PC-9 (cell line): ENCODE measurements around the gene ZBTB6. TPM values are rescaled to one million over a fixed set of nuclear protein-coding genes. Genes with fewer than 3 reads are reported as not detected.

Source experiments
- BruUV-seq: library from RNA; stranded (reverse); fragments of 400-500 nt; replicated peaks from 2 replicates; lab custom pipeline; 2021; lab: Mats Ljungman, UMichigan
- CTCF ChIA-PET: fragments of 300-600 bp; sonication (Branson Sonifier 250); formaldehyde crosslinking; loops from one replicate; lab custom pipeline; 2022; ENCODE audit warnings: antibody characterized with exemption; lab: Charles Lee
- POLR2A ChIA-PET: fragments of 300-600 bp; sonication (Branson Sonifier 250); formaldehyde crosslinking; loops from one replicate; lab custom pipeline; 2022; ENCODE audit warnings: antibody characterized with exemption; ENCODE audit not compliant: unreplicated experiment; lab: Charles Lee
- DNase-seq, 2 experiments: peaks; one replicate each; pipeline versions ENCODE4 v3.0.0 to v3.0.0-alpha.2; 2015 to 2022; ENCODE audit warnings: mixed read lengths in 1 of 2
- H2AFZ ChIP-seq: fragments of 200-600 bp; sonication (generic); 2 replicates; pipeline ENCODE4 v1.8.1; 2017; ENCODE audit warnings: antibody characterized with exemption
- H3F3A ChIP-seq: fragments of 200-600 bp; sonication (generic); 2 replicates; pipeline ENCODE4 v1.8.1; 2017; ENCODE audit warnings: antibody characterized with exemption, mild to moderate bottlenecking, low read depth; ENCODE audit not compliant: insufficient read depth
- H3K27ac ChIP-seq: fragments of 200-600 bp; sonication (generic); 2 replicates; pipeline ENCODE4 v1.6.1; 2016; ENCODE audit warnings: mixed run types
- H3K27me3 ChIP-seq: fragments of 200-600 bp; sonication (generic); 2 replicates; pipeline ENCODE4 v1.6.1; 2016; ENCODE audit warnings: low read depth, mixed run types; ENCODE audit not compliant: insufficient read depth
- H3K36me3 ChIP-seq: fragments of 200-600 bp; sonication (generic); 2 replicates; pipeline ENCODE4 v1.6.1; 2016; ENCODE audit warnings: low read depth, mixed run types
- H3K4me1 ChIP-seq: fragments of 200-600 bp; sonication (generic); replicated peaks from 2 replicates; pipeline ENCODE4 v1.6.1; 2016; ENCODE audit warnings: mixed run types; ENCODE audit not compliant: insufficient read depth
- H3K4me2 ChIP-seq: fragments of 200-600 bp; sonication (generic); 2 replicates; pipeline ENCODE4 v1.6.1; 2017; ENCODE audit warnings: mixed run types
- H3K4me3 ChIP-seq: fragments of 200-600 bp; sonication (generic); 2 replicates; pipeline ENCODE4 v1.6.1; 2016; ENCODE audit warnings: mixed run types
- H3K79me2 ChIP-seq: fragments of 200-600 bp; sonication (generic); 2 replicates; pipeline ENCODE4 v1.6.1; 2017; ENCODE audit warnings: low read depth, mixed run types
- H3K9me2 ChIP-seq: fragments of 200-600 bp; sonication (generic); 2 replicates; pipeline ENCODE4 v1.8.1; 2017; ENCODE audit warnings: mild to moderate bottlenecking; ENCODE audit not compliant: insufficient read depth
- H3K9me3 ChIP-seq: fragments of 200-600 bp; sonication (generic); 2 replicates; pipeline ENCODE4 v1.8.1; 2016; ENCODE audit warnings: low read depth; ENCODE audit not compliant: insufficient read depth
- H4K20me1 ChIP-seq: fragments of 200-600 bp; sonication (generic); 2 replicates; pipeline ENCODE4 v1.8.1; 2017; ENCODE audit not compliant: insufficient read depth
- EZH2 ChIP-seq: fragments of 200-600 bp; sonication (generic); IDR thresholded peaks from 2 replicates; pipeline ENCODE4 v1.8.0; 2017; ENCODE audit warnings: antibody characterized with exemption, low read depth
- intact Hi-C: fragments of 100-400 bp; cut with micrococcal nuclease; formaldehyde crosslinking; loops from one replicate; pipeline ENCODE4 v1.10.0; 2022; ENCODE audit not compliant: unreplicated experiment
- total RNA-seq: library from RNA; stranded (reverse); gene quantifications from 2 replicates; pipeline ENCODE4 v1.2.3, GENCODE V29; 2021
- TF ChIP-seq, protein P1 (sequence below): fragments of 200-600 bp; sonication (generic); conservative IDR thresholded peaks from 2 replicates; pipeline ENCODE4 v1.6.1; 2017; ENCODE audit warnings: mixed run types, antibody characterized with exemption, mild to moderate bottlenecking, moderate library complexity

Gene ZBTB6
- total RNA-seq, 1 experiment from 2014 or later: 8.7 TPM

DNA sequence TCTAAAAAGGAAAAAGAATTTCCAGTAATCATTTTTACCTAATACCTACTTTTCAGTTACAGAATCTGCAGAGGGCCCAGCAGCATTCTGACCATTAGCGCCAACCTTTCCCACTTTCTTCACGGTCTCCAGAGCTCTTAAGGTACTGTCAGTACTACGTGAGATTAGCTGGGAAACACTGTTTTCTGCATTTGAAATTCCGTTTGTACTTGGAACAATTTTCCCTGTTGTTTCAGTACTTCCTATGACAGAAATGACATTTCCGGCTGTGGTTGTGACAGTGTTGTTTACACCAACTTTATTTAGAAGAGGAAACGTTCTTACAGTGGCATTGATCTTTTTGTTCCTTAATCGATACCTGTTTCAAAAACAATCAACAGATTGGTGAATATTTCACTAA is 47.8 kb downstream of the ZBTB6 start:
- H3K79me2 ChIP-seq: no peaks in the 10 kb centered on the region
- no peaks in the 10 kb centered on the region for H3K9me3 ChIP-seq
- no peak overlapping the region for H3K4me3 ChIP-seq
- ChIA-PET POLR2A (no interaction called here), CTCF (no interaction called here)
- H3K4me2 ChIP-seq: no peak overlapping the region
- no peaks in the 10 kb centered on the region for H3K27me3 ChIP-seq
- TF ChIP-seq EZH2: no peak
- TF ChIP-seq, protein P1, sequence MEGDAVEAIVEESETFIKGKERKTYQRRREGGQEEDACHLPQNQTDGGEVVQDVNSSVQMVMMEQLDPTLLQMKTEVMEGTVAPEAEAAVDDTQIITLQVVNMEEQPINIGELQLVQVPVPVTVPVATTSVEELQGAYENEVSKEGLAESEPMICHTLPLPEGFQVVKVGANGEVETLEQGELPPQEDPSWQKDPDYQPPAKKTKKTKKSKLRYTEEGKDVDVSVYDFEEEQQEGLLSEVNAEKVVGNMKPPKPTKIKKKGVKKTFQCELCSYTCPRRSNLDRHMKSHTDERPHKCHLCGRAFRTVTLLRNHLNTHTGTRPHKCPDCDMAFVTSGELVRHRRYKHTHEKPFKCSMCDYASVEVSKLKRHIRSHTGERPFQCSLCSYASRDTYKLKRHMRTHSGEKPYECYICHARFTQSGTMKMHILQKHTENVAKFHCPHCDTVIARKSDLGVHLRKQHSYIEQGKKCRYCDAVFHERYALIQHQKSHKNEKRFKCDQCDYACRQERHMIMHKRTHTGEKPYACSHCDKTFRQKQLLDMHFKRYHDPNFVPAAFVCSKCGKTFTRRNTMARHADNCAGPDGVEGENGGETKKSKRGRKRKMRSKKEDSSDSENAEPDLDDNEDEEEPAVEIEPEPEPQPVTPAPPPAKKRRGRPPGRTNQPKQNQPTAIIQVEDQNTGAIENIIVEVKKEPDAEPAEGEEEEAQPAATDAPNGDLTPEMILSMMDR: no peak
- H4K20me1 ChIP-seq: no peaks in the 10 kb centered on the region; the same call in 1 of the 2 replicates
- H2AFZ ChIP-seq: no peak overlapping the region
- H3K9me2 ChIP-seq: no peaks in the 10 kb centered on the region
- no TSS peak for BruUV-seq
- no peaks in the 10 kb centered on the region for H3K4me1 ChIP-seq
- no peak for DNase-seq
- intact Hi-C loops: no loop called here
- no peak overlapping the region for H3K27ac ChIP-seq
- 0 out of 2 replicates have a peak, but pooled peaks cover 4% of the 10 kb centered on the region for H3K36me3 ChIP-seq
- H3F3A ChIP-seq: 0 out of 2 replicates have a peak, but pooled peaks cover 10% of the 10 kb centered on the region

DNA sequence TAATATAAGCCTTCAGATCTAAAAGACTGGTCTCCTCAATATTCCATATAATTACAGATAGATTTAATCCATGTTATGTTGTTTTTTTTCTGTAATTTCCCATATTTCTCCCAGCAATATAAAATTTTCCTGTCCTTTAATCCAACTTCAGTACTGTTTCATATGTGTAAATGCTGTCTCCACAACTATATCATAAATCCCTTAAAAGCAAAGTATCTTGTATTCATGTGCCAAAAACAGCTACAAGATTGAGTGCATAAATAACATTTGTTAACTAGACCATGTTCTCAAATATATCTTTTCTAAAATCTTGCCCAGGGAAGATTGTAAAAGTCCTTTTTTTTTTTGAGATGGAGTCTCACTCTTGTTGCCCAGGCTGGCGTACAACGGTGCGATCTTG is 49.7 kb downstream of the ZBTB6 start:
- H3K36me3 ChIP-seq: peaks cover 6% of the 10 kb centered on the region; the same call in 1 of the 2 replicates
- no peak overlapping the region for H3K27ac ChIP-seq
- no peaks in the 10 kb centered on the region for H3K4me1 ChIP-seq
- no peak overlapping the region for H3K4me3 ChIP-seq
- no peak overlapping the region for H3K4me2 ChIP-seq
- intact Hi-C loops: no loop called here
- no peak for TF ChIP-seq EZH2
- TF ChIP-seq, protein P1: no peak
- no peaks in the 10 kb centered on the region for H3K9me2 ChIP-seq
- CTCF ChIA-PET: no interaction called here
- BruUV-seq: no TSS peak
- no peaks in the 10 kb centered on the region; the same call in 1 of the 2 replicates for H4K20me1 ChIP-seq
- DNase-seq: no peak
- no peak overlapping the region for H2AFZ ChIP-seq
- H3K27me3 ChIP-seq: no peaks in the 10 kb centered on the region
- POLR2A ChIA-PET: no interaction called here
- H3K9me3 ChIP-seq: no peaks in the 10 kb centered on the region
- H3F3A ChIP-seq: 0 out of 2 replicates have a peak, but pooled peaks cover 10% of the 10 kb centered on the region
- H3K79me2 ChIP-seq: no peaks in the 10 kb centered on the region

DNA sequence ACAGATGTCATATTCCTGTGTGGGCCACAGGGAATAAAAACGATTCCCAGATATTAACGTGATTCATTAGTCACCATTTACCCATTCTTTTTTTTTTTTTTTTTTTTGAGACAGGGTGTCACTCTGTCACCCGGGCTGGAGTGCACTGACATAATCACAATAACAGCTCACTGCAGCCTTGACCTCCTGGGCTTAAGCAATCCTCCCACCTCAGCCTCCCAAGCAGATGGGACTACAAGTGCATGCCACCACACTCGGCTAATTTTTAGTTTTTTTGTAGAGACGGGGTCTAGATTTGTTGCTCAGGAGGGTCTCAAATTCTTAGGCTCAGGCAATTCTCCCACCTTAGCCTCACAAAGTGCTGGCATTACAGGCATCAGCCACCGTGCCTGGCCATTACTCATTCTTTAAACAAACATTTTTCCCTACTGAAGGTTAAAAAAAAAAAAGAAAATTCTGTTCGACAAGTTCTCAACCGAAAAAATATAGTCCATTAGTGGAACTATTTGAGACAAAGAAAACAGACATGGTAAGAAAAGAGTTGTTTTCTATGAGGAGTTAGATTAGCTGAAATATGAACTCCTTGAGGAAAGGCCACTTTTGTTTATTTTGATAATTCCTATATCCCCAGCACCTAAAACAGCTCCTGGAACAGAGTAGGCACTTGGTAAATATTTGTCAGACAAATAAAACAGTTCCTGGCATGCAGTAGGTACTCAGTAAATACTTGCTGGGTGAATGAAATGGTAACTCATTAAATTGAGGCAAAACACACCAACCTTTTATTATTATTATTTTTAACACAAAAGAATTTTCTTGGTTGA is 52.6 kb downstream of the ZBTB6 start:
- Histone ChIP-seq H4K20me1 (no peaks in the 10 kb centered on the region; the same call in 1 of the 2 replicates), H3K79me2 (no peaks in the 10 kb centered on the region), H3K36me3 (peaks cover 18% of the 10 kb centered on the region; the same call in 1 of the 2 replicates), H3K27ac (no peak overlapping the region), H2AFZ (no peak overlapping the region), H3K9me3 (no peaks in the 10 kb centered on the region), H3K4me3 (no peak overlapping the region), H3K4me2 (no peak overlapping the region), H3F3A (0 out of 2 replicates have a peak, but pooled peaks cover 6% of the 10 kb centered on the region), H3K4me1 (no peaks in the 10 kb centered on the region), H3K27me3 (no peaks in the 10 kb centered on the region), H3K9me2 (no peaks in the 10 kb centered on the region)
- intact Hi-C loops: no loop called here
- ChIA-PET POLR2A (no interaction called here), CTCF (interaction anchor here (0.7 kb wide), 1 partner anchor 34 kb away, joined by 4 read pairs; no protein-coding TSS in a partner anchor)
- TF ChIP-seq, protein P1: no peak
- no TSS peak for BruUV-seq
- no peak for DNase-seq

Other genes starting within 250 kb of the ZBTB6 start
- not detected in 2 replicates for gene OR1L3, start 238.2 kb downstream of the ZBTB6 start, total RNA-seq
- not detected in 2 replicates for gene OR1L4, start 189.3 kb downstream of the ZBTB6 start, total RNA-seq
- gene OR1L6, start 171.0 kb downstream of the ZBTB6 start, total RNA-seq: not detected in 2 replicates
- gene OR5C1, start 124.4 kb downstream of the ZBTB6 start, total RNA-seq: not detected in 2 replicates
- not detected in 2 replicates for gene OR1K1, start 113.2 kb downstream of the ZBTB6 start, total RNA-seq
- gene PDCL, start 84.7 kb downstream of the ZBTB6 start, total RNA-seq: 23.2 and 28.9 TPM in 2 replicates
- 58.8 and 59.3 TPM in 2 replicates for gene RC3H2, start 8.0 kb downstream of the ZBTB6 start, total RNA-seq
- gene ZBTB26, start 18.2 kb upstream of the ZBTB6 start, total RNA-seq: 10.2 and 12.2 TPM in 2 replicates
- 95.8 and 103 TPM in 2 replicates for gene RABGAP1, start 27.7 kb upstream of the ZBTB6 start, total RNA-seq
- 1.6 and 3.7 TPM in 2 replicates for gene GPR21, start 120.3 kb upstream of the ZBTB6 start, total RNA-seq